GM19351 (cell line): ENCODE results near the gene MCCD1.
"Not testable (repeated sequence)": the region's sequence is repeated elsewhere in the genome, so short reads cannot be mapped to it uniquely, and the experiment has no call there.

Source experiments
- ATAC-seq: cut with Tn5 transposase; IDR thresholded peaks from one replicate; pipeline ENCODE4 v1.9.1; 2021; ENCODE audit warnings: mild to moderate bottlenecking, moderate library complexity; ENCODE audit not compliant: unreplicated experiment

Gene MCCD1

DNA sequence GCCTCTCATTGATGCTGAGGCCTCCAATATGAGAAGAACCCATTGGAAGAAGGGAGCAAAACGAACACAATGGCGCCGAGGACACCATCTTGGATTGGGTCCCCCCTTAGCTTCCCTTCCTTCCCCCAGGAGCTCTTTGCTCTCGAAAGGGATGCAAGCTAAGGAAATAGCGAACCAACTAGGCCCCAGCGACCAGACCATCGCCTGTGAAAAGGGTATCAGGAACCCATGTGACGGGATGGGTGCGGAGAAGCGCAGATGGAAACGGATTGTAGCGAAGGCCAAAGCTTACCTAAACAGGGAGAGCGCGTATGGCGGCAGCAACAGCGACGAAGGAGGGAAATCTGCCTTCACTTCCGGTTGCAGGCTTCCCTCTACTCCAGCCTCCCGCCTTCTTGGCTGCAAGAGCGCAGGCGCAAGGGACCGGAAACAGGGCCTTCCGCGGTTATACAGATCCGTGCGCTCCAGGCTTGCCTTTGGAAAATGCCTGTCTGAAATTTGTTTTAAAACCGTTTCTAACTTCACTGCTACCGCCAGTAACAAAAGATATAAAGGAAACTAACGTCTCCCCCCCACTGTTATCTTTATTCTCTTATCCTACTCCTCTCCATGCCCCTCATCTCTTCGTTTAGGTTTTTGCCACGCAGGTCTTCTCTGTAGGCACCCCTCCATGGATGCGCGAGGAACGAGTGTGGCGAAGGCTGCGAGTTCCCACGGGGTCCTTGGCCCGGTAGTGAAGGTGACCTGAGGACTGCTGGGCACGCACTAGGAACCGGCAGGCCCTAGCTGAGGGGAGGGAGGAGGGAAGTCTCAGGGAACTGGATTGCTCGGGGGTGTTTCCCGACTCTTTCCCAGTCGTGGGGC lies 13.1 kb downstream of the MCCD1 start, which contains the start of gene DDX39B:
Gene DDX39B, minus strand, starts transcription at position 346 of the 864 bp plus-strand sequence. CDS start 1,471 bp downstream, outside the sequence.
- ATAC-seq: peak; percentile 56

DNA sequence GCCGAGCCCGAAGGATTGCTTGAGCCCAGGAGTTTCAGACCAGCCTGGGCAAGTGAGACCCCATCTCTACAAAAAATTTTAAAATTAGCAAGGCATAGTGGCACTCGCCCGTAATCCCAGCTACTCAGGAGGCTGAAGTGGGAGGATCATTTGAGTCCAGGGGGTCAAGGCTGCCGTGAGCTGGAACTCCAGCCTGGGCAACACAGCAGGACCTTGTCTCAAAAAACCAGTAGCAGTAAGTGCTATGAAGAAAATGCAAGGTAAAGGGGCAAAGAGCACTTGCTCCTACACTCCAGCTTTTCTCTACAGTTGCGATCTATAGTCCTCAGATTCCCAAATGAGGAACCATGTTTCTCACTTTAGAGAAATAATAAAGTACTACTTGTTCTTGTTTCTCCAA lies 14.9 kb downstream of the MCCD1 start:
- no peak for ATAC-seq

DNA sequence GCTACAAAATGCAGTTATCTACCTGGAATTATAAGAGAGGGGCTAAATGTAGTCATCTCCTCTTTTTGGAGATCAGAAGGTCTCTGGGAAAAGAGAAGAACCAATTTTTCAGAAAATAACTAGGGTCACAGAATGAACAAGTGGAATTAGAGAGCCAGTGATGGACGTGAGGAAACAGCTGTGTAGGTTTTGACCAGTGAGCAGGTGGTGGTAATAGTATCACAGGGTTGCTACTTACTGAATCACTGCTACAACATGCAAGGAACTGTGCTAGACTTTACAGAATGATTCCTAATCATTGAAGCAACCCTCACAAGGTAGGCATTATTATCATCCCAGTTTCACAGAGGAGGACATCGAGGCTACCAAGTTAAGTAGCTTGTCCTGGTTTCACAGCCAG lies 15.9 kb downstream of the MCCD1 start:
- no peak for ATAC-seq

DNA sequence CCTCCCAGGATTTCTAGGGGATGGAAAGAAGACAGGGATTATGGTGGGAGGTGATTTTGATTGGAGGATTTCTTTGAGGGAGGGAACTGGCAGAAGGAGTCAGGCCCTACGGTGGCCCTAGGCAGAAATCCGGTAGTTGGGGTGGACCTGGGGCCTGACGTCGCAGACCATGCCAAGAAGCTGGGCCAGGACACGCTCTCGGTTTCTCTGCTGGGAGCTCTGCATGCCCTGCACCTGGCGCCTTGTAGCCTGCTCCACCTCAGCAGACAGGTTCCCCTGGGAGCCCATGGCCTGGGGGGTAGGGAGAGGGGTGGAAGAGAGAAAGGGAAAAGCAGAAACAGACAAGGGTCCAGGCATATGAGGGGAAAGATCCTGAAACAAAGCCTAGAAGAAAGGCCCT lies 16.5 kb downstream of the MCCD1 start:
- ATAC-seq: no peak

DNA sequence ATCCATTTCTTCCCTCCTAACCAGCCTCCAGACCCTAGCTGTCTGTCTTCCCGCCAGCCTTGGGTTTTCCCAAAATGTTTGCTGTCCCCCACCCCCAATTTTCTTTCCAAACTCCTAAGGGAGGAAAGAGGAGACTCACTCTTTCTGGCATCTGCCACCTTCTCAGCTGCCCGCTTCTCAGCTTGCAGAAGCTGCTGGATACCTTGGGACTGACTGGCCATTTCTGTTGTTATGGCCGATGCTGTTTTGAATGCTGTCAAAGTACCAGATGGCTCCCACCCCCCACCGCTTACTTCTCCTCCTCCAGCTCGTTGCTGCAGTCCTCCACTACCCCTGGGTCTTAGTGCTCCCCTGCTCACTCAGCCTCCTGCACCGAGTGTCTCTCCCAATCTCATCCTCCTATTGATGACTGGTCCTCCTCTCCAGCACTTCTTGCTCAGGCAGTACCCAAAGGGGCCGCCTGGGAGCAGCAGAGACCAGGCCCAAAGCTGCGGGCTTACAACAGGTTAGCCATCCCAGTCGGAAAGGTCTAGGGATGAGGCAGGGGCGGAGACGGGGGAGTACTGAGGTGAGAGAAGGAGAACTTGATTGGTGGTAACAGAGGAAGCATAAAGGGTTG lies 17.7 kb downstream of the MCCD1 start, which contains the start of gene ATP6V1G2:
Gene ATP6V1G2, minus strand, starts transcription at position 270 of the 619 bp plus-strand sequence. Its CDS starts 49 bp downstream, at position 221.
- ATAC-seq: no peak

DNA sequence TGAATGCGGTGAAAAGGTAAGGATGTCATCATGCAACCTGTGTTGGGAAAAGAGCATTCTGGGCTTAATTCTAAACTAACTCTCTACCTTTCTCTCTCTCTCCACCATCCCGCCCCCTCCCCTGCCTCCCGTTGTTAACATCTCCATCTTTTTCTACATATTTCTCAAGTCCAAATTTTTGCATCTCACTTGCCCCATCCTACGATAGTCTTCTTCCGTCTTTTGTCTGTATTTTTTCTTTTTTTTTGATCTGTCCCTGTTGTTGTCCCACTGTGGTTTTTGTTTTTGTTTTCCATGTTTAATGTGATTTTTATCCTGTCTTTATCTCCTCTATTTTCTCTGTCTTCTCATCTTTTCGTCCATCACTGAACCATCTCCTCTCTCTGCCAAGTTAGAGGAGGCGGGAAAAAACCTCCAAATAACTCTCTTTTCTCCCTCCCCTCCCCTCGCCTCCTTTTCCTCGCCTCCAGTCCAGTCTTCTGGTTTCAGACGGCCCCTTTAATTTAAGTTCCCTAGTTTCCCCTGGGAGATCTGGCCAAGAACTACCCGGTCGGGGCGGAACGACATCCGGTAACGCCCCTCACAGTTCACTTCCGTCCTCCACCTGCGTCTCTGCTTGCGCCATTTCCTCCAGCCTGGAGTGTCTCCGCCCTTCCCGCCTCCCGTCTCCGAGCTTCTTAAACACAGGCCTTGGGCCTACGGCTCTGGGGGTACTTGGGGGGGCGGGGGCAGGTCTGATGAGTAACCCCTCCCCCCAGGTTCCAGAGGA lies 18.4 kb downstream of the MCCD1 start, which contains the start of gene NFKBIL1:
Gene NFKBIL1, plus strand, starts transcription at position 651 of the 769 bp plus-strand sequence. Its CDS starts 87 bp downstream, at position 738.
- ATAC-seq: peak; percentile 75

DNA sequence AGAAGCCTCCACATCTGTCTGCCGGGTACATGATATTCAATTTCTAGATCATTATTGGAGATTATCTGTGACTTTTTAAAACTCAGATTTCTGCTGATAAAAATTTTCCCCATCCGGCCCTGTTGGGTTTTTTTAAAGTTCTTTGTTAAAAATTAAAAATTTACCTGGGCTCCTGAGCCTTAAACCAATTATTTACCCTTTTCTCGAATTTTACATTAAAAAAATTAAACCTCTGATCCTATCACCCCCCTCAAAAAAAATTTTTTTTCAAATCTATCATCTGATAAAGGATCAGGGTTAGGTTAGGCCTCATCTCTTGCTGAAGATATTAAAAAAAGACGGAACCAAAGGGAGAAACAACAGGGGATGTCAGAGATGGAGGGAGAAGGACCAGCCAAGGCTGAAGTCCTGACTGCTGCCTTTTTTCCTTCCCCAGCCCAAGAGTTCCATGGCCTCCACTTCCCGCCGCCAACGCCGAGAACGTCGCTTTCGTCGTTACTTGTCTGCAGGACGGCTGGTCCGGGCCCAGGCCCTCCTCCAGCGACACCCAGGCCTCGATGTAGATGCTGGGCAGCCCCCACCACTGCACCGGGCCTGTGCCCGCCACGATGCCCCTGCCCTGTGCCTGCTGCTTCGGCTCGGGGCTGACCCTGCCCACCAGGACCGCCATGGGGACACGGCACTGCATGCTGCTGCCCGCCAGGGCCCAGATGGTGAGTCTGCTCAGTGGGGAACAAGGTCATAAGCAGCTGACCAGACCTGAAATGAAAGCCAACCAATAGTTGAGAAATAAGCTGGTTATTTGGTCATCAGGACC lies 19.2 kb downstream of the MCCD1 start:
- ATAC-seq: no peak

DNA sequence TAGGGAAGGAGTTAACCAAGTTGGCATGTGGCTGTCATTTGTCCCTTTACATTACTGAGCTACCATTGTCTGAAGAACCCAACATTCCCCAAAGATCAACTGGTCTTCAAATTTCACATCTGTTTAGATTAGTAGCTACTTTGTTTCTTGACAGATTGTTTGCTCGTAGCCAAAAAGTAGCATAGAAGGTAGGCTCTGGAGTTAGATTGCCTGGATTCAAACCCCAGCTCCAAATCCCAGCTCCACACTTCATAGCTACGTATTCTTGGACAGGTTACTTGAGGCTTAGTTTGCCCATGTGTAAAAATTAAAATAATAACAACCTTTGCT lies 19.7 kb downstream of the MCCD1 start:
- no peak for ATAC-seq

DNA sequence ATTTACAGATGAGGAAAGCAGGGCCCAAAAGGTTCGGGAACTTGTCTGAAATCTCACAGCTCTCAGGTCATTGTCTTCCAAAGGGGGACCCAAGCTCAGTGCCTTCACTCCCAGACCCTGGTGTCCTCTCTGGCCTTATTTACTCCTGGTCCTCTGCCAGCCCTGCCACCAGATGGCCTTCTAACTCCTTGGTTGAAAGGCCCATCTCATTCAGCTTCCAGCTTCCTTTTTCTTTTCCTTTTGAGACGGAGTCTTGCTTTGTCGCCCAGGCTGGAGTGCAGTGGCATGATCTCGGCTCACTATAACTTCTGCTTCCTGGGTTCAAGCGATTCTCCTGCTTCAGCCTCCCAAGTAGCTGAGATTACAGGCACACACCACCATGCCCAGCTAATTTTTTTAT lies 22.6 kb downstream of the MCCD1 start:
- not testable (repeated sequence) for ATAC-seq

DNA sequence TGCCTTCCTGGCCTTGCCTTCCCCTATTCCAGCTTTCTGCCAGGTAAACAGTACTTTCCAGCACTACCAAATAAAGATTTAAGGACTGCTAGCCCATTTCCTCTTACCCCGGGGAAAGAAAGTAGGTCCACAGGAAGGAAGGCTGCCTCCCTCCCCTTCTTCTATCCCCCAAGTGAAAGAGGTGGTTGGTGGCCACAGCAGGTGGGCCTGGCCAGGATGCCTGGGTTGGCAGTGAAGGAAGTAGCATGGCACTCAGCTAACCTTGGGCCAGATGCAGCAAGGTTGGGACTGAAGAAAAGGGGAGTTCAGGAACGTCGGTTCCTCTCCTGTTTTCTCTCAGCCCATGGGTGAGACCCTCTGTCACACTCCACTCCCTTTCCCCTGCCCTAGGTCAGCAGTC lies 27.5 kb downstream of the MCCD1 start:
- ATAC-seq: no peak

DNA sequence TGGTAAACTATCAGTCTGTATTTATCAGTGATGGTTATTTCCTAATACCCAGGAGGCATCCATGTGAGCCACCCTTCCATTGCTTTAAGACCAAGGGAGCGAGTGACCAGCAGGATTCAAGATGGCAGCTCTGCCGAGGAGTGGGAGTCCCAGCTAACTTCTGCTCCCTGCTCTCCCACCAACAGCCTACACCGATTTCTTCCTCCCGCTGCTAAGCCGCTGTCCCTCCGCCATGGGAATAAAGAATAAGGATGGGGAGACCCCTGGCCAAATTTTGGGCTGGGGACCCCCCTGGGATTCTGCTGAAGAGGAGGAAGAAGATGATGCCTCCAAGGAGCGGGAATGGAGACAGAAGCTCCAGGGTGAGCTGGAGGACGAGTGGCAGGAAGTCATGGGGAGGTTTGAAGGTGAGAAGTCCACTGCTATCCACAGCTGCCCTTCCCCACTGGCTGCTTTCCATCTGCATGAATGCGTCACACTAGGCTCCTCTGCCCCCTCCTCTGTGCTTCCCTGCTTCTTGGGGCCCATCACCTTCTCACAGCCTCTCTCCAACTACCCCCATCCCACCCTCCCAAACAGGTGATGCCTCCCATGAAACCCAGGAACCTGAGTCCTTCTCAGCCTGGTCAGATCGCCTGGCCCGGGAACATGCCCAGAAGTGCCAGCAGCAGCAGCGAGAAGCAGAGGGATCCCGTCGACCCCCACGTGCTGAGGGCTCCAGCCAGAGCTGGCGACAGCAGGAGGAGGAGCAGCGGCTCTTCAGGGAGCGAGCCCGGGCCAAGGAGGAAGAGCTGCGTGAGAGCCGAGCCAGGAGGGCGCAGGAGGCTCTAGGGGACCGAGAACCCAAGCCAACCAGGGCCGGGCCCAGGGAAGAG lies 28.9 kb downstream of the MCCD1 start:
- no peak for ATAC-seq

DNA sequence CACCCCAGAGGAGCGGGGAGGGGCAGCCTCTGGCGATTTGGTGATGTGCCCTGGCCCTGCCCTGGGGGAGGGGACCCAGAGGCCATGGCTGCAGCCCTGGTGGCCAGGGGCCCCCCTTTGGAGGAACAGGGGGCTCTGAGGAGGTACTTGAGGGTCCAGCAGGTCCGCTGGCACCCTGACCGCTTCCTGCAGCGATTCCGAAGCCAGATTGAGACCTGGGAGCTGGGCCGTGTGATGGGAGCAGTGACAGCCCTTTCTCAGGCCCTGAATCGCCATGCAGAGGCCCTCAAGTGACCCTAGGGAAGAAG lies 29.5 kb downstream of the MCCD1 start:
- ATAC-seq: no peak

DNA sequence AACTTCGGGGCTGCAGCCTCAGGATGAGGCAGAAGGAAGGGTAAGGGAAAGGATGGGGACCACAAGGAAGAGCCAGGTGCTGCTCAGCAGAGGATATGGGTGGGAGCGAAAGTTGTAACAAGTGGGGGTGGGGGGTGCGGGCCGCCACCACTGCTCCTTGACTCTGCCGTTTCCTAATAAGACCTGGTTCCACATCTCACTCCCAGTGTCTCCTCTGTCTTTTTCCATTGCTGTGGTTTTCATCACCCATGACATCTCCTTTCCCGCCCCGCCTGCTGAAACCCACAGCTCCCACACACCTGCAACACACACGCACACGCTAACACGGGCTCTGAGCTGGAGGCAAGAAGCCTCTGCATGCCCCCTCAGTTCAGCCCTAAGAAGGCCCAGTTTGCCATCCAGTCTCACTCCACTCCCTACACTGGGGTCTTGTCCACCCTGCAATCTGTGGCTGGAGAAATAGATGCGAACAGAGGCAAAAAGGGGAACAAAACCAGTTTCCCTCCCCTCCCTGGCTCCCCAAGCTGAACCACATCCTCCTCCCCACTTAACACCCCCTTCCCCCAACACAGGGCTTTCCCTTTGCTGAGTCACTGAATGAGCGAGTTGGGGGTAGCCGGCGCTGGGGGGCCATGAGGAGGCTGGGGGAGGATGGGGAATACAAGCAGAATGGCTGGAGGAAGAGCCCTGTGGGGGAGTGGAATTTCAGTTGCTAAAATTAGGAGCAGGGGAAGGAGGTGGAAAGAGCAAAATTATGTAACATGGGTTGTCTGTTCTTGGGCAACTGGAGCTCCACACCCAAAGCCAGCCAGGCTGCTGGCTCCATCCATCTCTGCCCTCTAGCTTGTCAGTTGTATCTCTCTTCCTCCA lies 30.1 kb downstream of the MCCD1 start:
- ATAC-seq: no peak

DNA sequence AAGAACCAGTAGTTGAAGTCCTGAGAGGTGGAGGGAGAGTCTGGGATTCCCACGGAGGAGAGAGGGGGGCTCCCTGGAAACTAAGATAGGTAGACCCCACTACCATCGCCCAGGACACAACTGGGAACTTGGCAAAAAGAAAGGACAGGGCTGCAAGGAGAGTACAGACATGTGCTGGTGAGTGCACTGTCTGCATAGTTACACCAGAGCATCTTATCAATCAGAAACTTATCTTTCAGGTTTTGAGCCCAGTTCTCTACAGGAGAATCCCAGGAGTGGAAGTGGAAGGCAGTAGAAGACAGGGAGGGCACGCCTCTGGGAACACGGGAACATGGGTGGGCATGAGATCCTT lies 30.8 kb downstream of the MCCD1 start:
- no peak for ATAC-seq

DNA sequence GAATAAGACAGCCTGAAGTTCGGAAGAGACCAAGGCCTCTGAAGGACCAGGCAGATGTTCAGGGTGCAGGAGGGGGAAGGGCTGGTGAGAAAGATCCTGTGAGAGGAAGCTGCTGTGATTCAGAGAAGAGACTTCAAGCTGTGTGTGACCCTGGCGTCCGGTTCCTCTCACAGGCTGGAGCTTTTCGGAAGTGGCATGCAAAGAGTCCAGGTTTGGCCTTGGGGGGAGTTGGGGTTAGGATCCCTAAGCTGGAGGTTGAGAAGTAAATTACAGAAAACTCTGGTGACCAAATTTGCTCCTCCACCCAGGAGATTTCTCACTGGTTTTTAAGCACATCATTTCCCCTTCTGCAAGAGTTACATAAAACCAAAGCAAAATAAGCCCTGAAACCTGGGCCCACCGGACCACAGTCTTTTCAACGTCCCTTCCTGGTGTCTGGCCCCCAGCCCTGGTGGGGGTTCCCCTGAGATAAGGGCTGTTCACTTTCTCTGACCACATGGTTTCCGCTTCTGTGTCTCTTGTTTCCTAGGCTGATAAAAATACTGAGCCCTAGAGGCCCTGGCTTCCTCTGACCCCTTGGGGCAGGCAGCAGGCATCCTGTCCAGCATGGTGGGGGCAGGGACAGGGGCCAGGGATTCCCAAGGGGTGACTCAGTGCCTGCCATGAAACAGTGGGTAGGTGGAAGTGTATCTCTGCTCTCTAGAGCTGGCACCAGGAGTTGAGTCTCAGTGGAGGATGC lies 31.4 kb downstream of the MCCD1 start:
- ATAC-seq: peak; percentile 55

DNA sequence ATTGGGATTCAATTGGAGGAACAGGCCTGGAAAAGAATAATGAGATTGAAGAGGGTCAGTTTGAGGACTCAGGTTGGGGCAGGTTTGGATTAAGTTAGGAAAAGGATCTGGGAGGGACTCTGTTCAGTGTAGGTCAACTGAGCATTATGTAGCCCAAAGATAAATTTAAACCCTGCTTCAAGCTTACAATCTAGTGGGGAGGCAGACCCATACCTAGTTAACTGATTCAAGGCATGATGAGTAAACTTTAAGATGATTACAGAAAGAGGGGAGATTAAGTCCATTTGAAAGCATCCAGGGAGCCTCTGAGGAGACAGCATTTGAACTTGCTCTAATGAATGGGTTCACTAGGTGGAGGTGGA lies 31.9 kb downstream of the MCCD1 start:
- no peak for ATAC-seq

DNA sequence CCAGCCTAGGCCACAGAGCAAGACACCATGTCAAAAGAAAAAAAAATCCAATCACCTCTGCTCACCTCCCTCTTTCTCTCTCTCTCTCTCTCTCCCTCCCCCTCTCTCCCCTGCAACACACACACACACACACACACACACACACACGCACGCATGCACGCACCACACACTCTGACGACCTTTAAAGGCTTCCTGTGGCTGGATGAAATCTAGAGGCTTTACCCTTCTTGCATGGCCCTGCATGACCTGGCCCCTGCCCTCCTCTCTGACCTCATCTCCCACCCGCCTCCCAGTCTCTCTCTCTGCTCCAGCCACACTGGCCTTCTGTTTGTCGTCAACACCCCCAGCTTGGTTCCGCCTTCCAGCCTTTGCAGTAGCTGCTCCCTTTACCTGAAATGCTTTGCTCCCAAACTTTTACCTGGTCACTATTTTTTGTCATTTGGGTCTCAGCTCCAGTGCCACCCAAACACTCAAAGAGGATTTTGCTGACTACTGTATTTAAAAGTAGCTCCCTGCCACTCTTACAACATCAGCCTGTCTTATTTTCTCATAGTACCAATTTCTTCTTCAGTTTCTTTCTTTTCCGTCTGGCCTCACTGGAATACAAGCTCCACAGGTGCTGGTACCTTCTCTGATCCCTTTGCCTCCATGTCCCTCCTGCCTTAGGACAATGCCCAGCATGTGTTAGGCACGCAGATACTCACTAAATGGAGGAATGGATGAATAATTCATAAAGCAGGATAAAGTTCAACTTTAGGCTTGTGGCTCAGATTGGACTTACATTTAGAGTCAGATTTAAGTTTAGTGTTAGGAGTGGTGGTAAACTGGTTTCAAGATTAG lies 39.0 kb downstream of the MCCD1 start:
- no peak for ATAC-seq
